ENCODE results near the gene ZNF213.

DNA sequence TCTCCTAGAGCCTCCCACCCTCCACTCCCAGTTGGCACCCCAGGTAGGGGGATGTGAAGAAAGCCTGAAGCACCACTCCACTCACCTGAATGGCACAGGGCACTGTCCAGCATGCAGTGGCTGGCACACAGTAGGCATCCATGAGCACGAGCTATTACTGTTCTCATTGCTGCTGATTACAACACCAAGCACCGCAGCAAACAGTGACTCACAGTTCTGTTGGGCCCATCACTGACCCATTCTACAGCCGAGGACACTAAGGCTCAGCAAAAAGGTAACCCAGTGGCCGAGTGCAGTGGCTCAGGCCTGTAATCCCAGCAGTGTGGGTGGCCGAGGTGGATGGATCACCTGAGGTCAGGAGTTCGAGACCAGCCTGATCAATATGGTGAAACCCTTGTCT is 38.5 kb upstream of the ZNF213 start:
- TF ChIP-seq, protein P1, sequence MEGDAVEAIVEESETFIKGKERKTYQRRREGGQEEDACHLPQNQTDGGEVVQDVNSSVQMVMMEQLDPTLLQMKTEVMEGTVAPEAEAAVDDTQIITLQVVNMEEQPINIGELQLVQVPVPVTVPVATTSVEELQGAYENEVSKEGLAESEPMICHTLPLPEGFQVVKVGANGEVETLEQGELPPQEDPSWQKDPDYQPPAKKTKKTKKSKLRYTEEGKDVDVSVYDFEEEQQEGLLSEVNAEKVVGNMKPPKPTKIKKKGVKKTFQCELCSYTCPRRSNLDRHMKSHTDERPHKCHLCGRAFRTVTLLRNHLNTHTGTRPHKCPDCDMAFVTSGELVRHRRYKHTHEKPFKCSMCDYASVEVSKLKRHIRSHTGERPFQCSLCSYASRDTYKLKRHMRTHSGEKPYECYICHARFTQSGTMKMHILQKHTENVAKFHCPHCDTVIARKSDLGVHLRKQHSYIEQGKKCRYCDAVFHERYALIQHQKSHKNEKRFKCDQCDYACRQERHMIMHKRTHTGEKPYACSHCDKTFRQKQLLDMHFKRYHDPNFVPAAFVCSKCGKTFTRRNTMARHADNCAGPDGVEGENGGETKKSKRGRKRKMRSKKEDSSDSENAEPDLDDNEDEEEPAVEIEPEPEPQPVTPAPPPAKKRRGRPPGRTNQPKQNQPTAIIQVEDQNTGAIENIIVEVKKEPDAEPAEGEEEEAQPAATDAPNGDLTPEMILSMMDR (IDR thresholded peaks at IDR 0.05), result no peak
- no peak for TF ChIP-seq POLR2A (IDR thresholded peaks at IDR 0.05)
